NT2/D1 (cell line): ENCODE results near the gene PARD3.

Source experiments
- SUZ12 ChIP-seq: IDR thresholded peaks from 2 replicates; pipeline ENCODE4 v1.6.1; 2011; ENCODE audit not compliant: insufficient read length, insufficient read depth; ENCODE audit errors: extremely low read depth
- YY1 ChIP-seq: IDR thresholded peaks from 2 replicates; pipeline ENCODE4 v1.6.1; 2011; ENCODE audit not compliant: insufficient read length, insufficient read depth
- ZNF274 ChIP-seq: IDR thresholded peaks from 2 replicates; pipeline ENCODE4 v1.6.1; 2011; ENCODE audit warnings: mild to moderate bottlenecking, low read depth, low read length

DNA sequence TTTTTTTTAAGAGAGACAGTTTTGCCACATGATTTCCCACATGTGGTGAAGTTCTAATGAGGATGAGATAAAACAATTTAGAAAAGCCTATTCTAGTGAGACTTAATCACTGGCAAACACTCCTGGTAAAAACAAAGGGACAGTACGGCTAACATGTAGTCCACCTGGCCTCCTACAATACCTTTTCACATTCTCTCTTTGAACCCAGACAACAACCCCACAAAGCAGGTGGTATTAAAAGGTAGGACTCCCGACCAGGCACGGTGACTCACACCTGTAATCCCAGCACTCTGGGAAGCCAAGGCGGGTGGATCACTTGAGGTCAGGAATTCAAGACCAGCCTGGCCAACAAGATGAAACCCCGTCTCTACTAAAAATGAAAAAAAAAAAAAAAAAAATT lies 12.4 kb downstream of the PARD3 start:
- no peak for TF ChIP-seq SUZ12
- no peak for TF ChIP-seq ZNF274
- TF ChIP-seq YY1, result no peak
